K562 (cell line): ENCODE results near the gene SLIT1. TPM values are rescaled to one million over a fixed set of nuclear protein-coding genes. Genes with fewer than 3 reads are reported as not detected.

Experiments
- ATAC-seq: fragments of 200-7000 bp; cut with Tn5 transposase; 3 replicates; pipeline ENCODE4 v1.9.1; 2020; ENCODE audit warnings: moderate library complexity
- BruUV-seq: library from RNA; stranded (reverse); fragments of 400-500 nt; replicated peaks from 2 replicates; lab custom pipeline; 2021; lab: Mats Ljungman, UMichigan
- CTCF ChIA-PET: fragments of 300-600 bp; formaldehyde crosslinking; extraction: SDS; loops from one replicate; lab custom pipeline; 2021; ENCODE audit warnings: low intra/inter-chr PET ratio; lab: Yijun Ruan, JAX
- POLR2A ChIA-PET: fragments of 300-600, 350-650 bp; sonication (Branson Sonifier 250); formaldehyde crosslinking; extraction: SDS; loops from one replicate; lab custom pipeline; 2021; ENCODE audit warnings: antibody characterized with exemption, inconsistent platforms; lab: Yijun Ruan, JAX
- DNase-seq, 4 experiments: peaks; one replicate each; pipeline versions ENCODE4 v3.0.0 to v3.0.0-alpha.2; 2011 to 2018; ENCODE audit warnings: low spot score in 3 of 4, mixed read lengths in 3 of 4; ENCODE audit errors: extremely low read depth in 1 of 4
- FAIRE-seq: peaks from 2 replicates; lab custom pipeline; 2011; peaks lifted over from hg19 to GRCh38; lab: Jason Lieb, UNC
- H2AFZ ChIP-seq: 2 replicates; pipeline ENCODE4 v1.6.0; 2011; ENCODE audit warnings: low read depth, low read length, control low read depth, inconsistent platforms
- H3K27ac ChIP-seq: fragments of 200-600 bp; 3 replicates; pipeline ENCODE4 v1.8.0; 2011; ENCODE audit warnings: low read depth, mild to moderate bottlenecking, control low read depth, inconsistent platforms, low read length, moderate library complexity, mixed read lengths; ENCODE audit errors: extremely low read depth
- H3K27me3 ChIP-seq, 2 experiments: fragments of 300-600 bp in 1 of 2; 2 replicates in 1 of 2; 3 replicates in 1 of 2; pipeline versions ENCODE4 v1.6.0 to v1.8.0; 2011; ENCODE audit warnings: inconsistent platforms in 2 of 2, low read length in 2 of 2, mild to moderate bottlenecking in 1 of 2, mixed read lengths in 1 of 2, moderate library complexity in 1 of 2; ENCODE audit not compliant: control insufficient read depth in 2 of 2, insufficient read depth in 2 of 2
- H3K36me3 ChIP-seq: fragments of 300-600 bp; 3 replicates; pipeline ENCODE4 v1.8.0; 2011; ENCODE audit warnings: mild to moderate bottlenecking, low read length, inconsistent platforms; ENCODE audit not compliant: control insufficient read depth, insufficient read depth
- H3K4me1 ChIP-seq, 2 experiments: fragments of 200-600 bp in 1 of 2; replicated peaks in 1 of 2; 2 replicates in 1 of 2; 3 replicates in 1 of 2; pipeline versions ENCODE4 v1.5.1 to v1.8.0; 2011; ENCODE audit warnings: inconsistent platforms in 2 of 2, low read length in 2 of 2, mild to moderate bottlenecking in 1 of 2, mixed read lengths in 1 of 2, moderate library complexity in 1 of 2; ENCODE audit not compliant: control insufficient read depth in 2 of 2, insufficient read depth in 2 of 2
- H3K4me2 ChIP-seq: 2 replicates; pipeline ENCODE4 v1.6.1; 2011; ENCODE audit warnings: low read length, control low read depth, inconsistent platforms, mixed read lengths; ENCODE audit not compliant: insufficient read depth
- H3K4me3 ChIP-seq: fragments of 200-600 bp; sonication (generic), shearing (Covaris generic); 2 replicates; pipeline ENCODE4 v1.5.1; 2016; ENCODE audit warnings: control low read depth, inconsistent platforms
- H3K79me2 ChIP-seq: fragments of 200-600 bp; 3 replicates; pipeline ENCODE4 v1.8.0; 2011; ENCODE audit warnings: low read length, inconsistent platforms; ENCODE audit not compliant: control insufficient read depth, insufficient read depth
- H3K9ac ChIP-seq, 2 experiments: 2 replicates each; pipeline versions ENCODE4 v1.6.0 to v1.6.1; 2011; ENCODE audit warnings: low read depth in 2 of 2, low read length in 2 of 2, control low read depth in 1 of 2, inconsistent platforms in 1 of 2, mild to moderate bottlenecking in 1 of 2, mixed read lengths in 1 of 2; ENCODE audit not compliant: insufficient read depth in 1 of 2
- H3K9me1 ChIP-seq: one replicate; pipeline ENCODE4 v1.6.0; 2011; ENCODE audit warnings: inconsistent platforms, mild to moderate bottlenecking, low read length, moderate library complexity; ENCODE audit not compliant: control insufficient read depth, insufficient read depth
- H3K9me3 ChIP-seq: replicated peaks from 2 replicates; pipeline ENCODE4 v1.5.1; 2011; ENCODE audit warnings: low read depth, low read length, inconsistent platforms; ENCODE audit not compliant: control insufficient read depth, insufficient read depth
- H4K20me1 ChIP-seq: replicated peaks from 2 replicates; pipeline ENCODE4 v1.6.1; 2011; ENCODE audit warnings: low read length, inconsistent platforms, mixed read lengths; ENCODE audit not compliant: control insufficient read depth, insufficient read depth
- CBX8 ChIP-seq: fragments of 200-600 bp; sonication (generic); IDR thresholded peaks from 2 replicates; pipeline ENCODE4 v1.6.1; 2012; ENCODE audit warnings: borderline replicate concordance, mixed run types, low read depth, mild to moderate bottlenecking, moderate library complexity, mixed read lengths, low read length, control low read depth, inconsistent platforms; ENCODE audit not compliant: poor library complexity, severe bottlenecking; ENCODE audit errors: extremely low read depth
- KLF6 ChIP-seq: fragments of 250-450 bp; sonication (Bioruptor Pico); IDR thresholded peaks from 2 replicates; pipeline ENCODE4 v1.4.0; 2020; ENCODE audit warnings: mild to moderate bottlenecking, moderate library complexity, borderline replicate concordance
- NFYB ChIP-seq: IDR thresholded peaks from 2 replicates; pipeline ENCODE4 v1.6.1; 2011; ENCODE audit warnings: mild to moderate bottlenecking, moderate library complexity; ENCODE audit not compliant: insufficient read length; ENCODE audit errors: extremely low read depth
- PPARD ChIP-seq: fragments of 250-450 bp; sonication (Bioruptor Pico); IDR thresholded peaks from 2 replicates; pipeline ENCODE4 v1.8.0; 2022; ENCODE audit warnings: inconsistent platforms, mild to moderate bottlenecking, moderate library complexity
- SMARCA5 ChIP-seq: fragments of 450-650 bp; IDR thresholded peaks from 2 replicates; pipeline ENCODE4 v1.6.1; 2016
- TCFL5 ChIP-seq: fragments of 250-450 bp; sonication (Bioruptor Pico); conservative IDR thresholded peaks from 2 replicates; pipeline ENCODE4 v1.6.1; 2021; ENCODE audit warnings: mild to moderate bottlenecking, moderate library complexity, matching md5 sums
- WGBS: fragments of 100-300 bp; shearing (Covaris generic); methylation state at CpG from one replicate; pipeline ENCODE4 v1.1.6; 2016; ENCODE audit warnings: low coverage, mixed read lengths; ENCODE audit not compliant: insufficient coverage; ENCODE audit errors: missing lambda C conversion rate; 5-methylcytosine and 5-hydroxymethylcytosine counted together
- in situ Hi-C: fragments of 300-500 bp; cut with MboI; formaldehyde crosslinking; loops from 4 replicates; pipeline ENCODE4 v1.15.0; 2018; ENCODE audit warnings: inconsistent platforms, mixed read lengths
- intact Hi-C: fragments of 100-400 bp; cut with micrococcal nuclease; formaldehyde crosslinking; loops from 2 replicates; pipeline ENCODE4 v1.14.2; 2022
- polyA plus RNA-seq, 8 experiments: library from polyadenylated mRNA; depleted of rRNA in 4 of 8; stranded (reverse) in 5 of 8; unstranded in 3 of 8; fragments of >200 nt; fragmentation: Nextera tagmentation in 2 of 8; fragmentation: Illumina TruSeq in 1 of 8; extraction: Ambion mirVana in 2 of 8; extraction: Trizol in 1 of 8; gene quantifications; 2 replicates each; pipeline versions ENCODE4 v1.2.1 to v1.2.3, GENCODE V29; 2011 to 2014; ENCODE audit warnings: inconsistent platforms in 1 of 8, missing spikeins in 1 of 8
- total RNA-seq, 7 experiments: library from RNA; depleted of rRNA in 6 of 7; stranded (reverse); fragments of >200 nt in 6 of 7; fragmentation: Illumina TruSeq in 2 of 7; extraction: Trizol in 2 of 7; gene quantifications; 2 replicates each; pipeline versions ENCODE4 v1.2.1 to v1.2.3, GENCODE V29; 2011 to 2021; ENCODE audit warnings: low replicate concordance in 1 of 7
- TF ChIP-seq, protein P1 (sequence below): sonication (generic); formaldehyde crosslinking; IDR thresholded peaks from 2 replicates; pipeline ENCODE4 v1.8.1; 2023; ENCODE audit warnings: mild to moderate bottlenecking, missing genetic modification reagents
- TF ChIP-seq, protein P2 (sequence below): fragments of 250-450 bp; sonication (Bioruptor Pico); IDR thresholded peaks from 2 replicates; pipeline ENCODE4 v1.8.0; 2022; ENCODE audit warnings: moderate library complexity, mild to moderate bottlenecking, inconsistent platforms
- TF ChIP-seq, protein P3 (sequence below): IDR thresholded peaks from 2 replicates; pipeline ENCODE4 v1.6.1; 2011; ENCODE audit not compliant: insufficient read length; ENCODE audit errors: extremely low read depth
- TF ChIP-seq, protein P4 (sequence below), 2 experiments: IDR thresholded peaks in 1 of 2; conservative IDR thresholded peaks in 1 of 2; 2 replicates each; pipeline ENCODE4 v1.6.1; 2016; ENCODE audit warnings: low read depth in 2 of 2, mild to moderate bottlenecking in 1 of 2, missing compliant biosample characterization in 1 of 2, missing genetic modification characterization in 1 of 2, moderate library complexity in 1 of 2
- TF ChIP-seq, protein P5 (sequence below), 2 experiments: IDR thresholded peaks; 2 replicates each; pipeline ENCODE4 v1.6.1; 2012; ENCODE audit warnings: improper control_type of control experiment in 2 of 2, low read depth in 2 of 2, low read length in 2 of 2, borderline replicate concordance in 1 of 2

SLIT1 gene
- total and polyA plus RNA-seq, 9 of the 15 experiments (the other 6 are each of a cell fraction or from before 2014, with no cell fraction given) = 0.01 to 0.11 (median 0.04) TPM; not detected in 3

DNA sequence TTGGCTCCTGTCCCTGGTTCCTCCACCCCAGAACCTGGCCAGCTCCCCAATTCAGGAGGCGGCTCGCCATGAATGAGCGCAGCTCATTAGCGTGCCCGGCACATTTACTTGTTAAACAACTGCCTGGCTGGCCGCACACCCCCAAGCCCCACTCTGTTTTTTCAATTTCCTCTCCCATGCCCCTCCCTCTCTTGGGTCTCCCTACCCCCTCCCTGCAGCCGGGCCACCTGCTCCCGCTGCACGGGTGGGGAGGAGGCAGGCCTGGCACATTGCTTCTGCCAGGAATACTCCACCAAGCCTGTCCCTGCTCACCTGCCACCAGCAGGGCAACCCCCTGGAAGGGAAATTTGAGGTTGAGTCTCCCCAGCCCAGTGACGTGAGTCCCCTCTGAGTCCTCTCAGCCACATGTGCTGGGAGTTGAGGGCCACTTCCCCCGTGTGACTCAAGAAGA is 2.5 kb upstream of the SLIT1 start:
- 0% methylated on average over 4 of the region's 11 CpGs for whole genome bisulfite sequencing
- Histone ChIP-seq H3K36me3 (no peaks in the 10 kb centered on the region), H3K4me1 (peaks cover 0 to 9% of the 10 kb centered on the region in 2 experiments; a peak in 2 of 5 replicates), H3K4me2 (no peak overlapping the region), H3K4me3 (no peak overlapping the region), H3K9ac (no peak overlapping the region), H3K9me1 (no peaks in the 10 kb centered on the region), H2AFZ (no peak overlapping the region), H3K79me2 (no peaks in the 10 kb centered on the region), H3K9me3 (no peaks in the 10 kb centered on the region), H3K27ac (no peak overlapping the region), H4K20me1 (no peaks in the 10 kb centered on the region), H3K27me3 (peaks cover 13 to 57% of the 10 kb centered on the region in 2 experiments; a peak in 4 of 5 replicates)
- POLR2A ChIA-PET = interaction anchor here (0.8 to 1.1 kb wide), 2 partner anchors 11 to 21 kb away, joined by 3 to 4 read pairs; no protein-coding TSS in a partner anchor
- FAIRE-seq (no peak), DNase-seq (no peak), ATAC-seq (no peak)
- in situ Hi-C loops (no loop called here), intact Hi-C loops (no loop called here)
- CTCF ChIA-PET = no interaction called here
- no TSS peak for BruUV-seq
- TF ChIP-seq, protein P1, sequence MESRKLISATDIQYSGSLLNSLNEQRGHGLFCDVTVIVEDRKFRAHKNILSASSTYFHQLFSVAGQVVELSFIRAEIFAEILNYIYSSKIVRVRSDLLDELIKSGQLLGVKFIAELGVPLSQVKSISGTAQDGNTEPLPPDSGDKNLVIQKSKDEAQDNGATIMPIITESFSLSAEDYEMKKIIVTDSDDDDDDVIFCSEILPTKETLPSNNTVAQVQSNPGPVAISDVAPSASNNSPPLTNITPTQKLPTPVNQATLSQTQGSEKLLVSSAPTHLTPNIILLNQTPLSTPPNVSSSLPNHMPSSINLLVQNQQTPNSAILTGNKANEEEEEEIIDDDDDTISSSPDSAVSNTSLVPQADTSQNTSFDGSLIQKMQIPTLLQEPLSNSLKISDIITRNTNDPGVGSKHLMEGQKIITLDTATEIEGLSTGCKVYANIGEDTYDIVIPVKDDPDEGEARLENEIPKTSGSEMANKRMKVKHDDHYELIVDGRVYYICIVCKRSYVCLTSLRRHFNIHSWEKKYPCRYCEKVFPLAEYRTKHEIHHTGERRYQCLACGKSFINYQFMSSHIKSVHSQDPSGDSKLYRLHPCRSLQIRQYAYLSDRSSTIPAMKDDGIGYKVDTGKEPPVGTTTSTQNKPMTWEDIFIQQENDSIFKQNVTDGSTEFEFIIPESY (CRISPR knock-in tag) = no peak
- no peak for TF ChIP-seq CBX8
- TF ChIP-seq, protein P2, sequence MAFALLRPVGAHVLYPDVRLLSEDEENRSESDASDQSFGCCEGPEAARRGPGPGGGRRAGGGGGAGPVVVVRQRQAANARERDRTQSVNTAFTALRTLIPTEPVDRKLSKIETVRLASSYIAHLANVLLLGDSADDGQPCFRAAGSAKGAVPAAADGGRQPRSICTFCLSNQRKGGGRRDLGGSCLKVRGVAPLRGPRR (CRISPR knock-in tag) = no peak
- TF ChIP-seq TCFL5 (CRISPR knock-in tag) = no peak
- TF ChIP-seq, protein P3, sequence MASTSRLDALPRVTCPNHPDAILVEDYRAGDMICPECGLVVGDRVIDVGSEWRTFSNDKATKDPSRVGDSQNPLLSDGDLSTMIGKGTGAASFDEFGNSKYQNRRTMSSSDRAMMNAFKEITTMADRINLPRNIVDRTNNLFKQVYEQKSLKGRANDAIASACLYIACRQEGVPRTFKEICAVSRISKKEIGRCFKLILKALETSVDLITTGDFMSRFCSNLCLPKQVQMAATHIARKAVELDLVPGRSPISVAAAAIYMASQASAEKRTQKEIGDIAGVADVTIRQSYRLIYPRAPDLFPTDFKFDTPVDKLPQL = no peak
- TF ChIP-seq, protein P4, sequence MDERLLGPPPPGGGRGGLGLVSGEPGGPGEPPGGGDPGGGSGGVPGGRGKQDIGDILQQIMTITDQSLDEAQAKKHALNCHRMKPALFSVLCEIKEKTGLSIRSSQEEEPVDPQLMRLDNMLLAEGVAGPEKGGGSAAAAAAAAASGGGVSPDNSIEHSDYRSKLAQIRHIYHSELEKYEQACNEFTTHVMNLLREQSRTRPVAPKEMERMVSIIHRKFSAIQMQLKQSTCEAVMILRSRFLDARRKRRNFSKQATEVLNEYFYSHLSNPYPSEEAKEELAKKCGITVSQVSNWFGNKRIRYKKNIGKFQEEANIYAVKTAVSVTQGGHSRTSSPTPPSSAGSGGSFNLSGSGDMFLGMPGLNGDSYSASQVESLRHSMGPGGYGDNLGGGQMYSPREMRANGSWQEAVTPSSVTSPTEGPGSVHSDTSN (CRISPR knock-in tag; IDR thresholded peaks at IDR 0.05; ENCODE audit: low read depth) = no peak
- TF ChIP-seq, protein P4 (tag; conservative IDR thresholded peaks at IDR 0.05; ENCODE audit: low read depth) = no peak
- TF ChIP-seq, protein P5, sequence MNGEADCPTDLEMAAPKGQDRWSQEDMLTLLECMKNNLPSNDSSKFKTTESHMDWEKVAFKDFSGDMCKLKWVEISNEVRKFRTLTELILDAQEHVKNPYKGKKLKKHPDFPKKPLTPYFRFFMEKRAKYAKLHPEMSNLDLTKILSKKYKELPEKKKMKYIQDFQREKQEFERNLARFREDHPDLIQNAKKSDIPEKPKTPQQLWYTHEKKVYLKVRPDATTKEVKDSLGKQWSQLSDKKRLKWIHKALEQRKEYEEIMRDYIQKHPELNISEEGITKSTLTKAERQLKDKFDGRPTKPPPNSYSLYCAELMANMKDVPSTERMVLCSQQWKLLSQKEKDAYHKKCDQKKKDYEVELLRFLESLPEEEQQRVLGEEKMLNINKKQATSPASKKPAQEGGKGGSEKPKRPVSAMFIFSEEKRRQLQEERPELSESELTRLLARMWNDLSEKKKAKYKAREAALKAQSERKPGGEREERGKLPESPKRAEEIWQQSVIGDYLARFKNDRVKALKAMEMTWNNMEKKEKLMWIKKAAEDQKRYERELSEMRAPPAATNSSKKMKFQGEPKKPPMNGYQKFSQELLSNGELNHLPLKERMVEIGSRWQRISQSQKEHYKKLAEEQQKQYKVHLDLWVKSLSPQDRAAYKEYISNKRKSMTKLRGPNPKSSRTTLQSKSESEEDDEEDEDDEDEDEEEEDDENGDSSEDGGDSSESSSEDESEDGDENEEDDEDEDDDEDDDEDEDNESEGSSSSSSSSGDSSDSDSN (IDR thresholded peaks at IDR 0.05; ENCODE audit: borderline replicate concordance in 1 of 2, low read depth in 2 of 2, low read length in 2 of 2) = no peak
- TF ChIP-seq PPARD (CRISPR knock-in tag) = no peak
- TF ChIP-seq NFYB = no peak
- TF ChIP-seq SMARCA5 = no peak
- TF ChIP-seq KLF6 = no peak
